Natural killer cell (primary cell): ENCODE data around the gene RRP1. TPM values are rescaled to one million over a fixed set of nuclear protein-coding genes. Genes with fewer than 3 reads are reported as not detected.
A peak's percentile ranks its signal among the peaks of the same experiment; 100 is the strongest.

Source experiments
- ATAC-seq, 3 donors: fragments of 150-1000 bp in 2 of 3; fragments of 200-7000 bp in 1 of 3; cut with Tn5 transposase; 1 replicate in 1 of 3; 2 replicates in 2 of 3; pipeline ENCODE4 v1.10.0; 2021; ENCODE audit warnings: mild to moderate bottlenecking in 2 of 3, moderate library complexity in 2 of 3
- DNase-seq, 2 donors: peaks; one replicate each; pipeline versions ENCODE4 v3.0.0 to v3.0.0-alpha.2; 2013 to 2021; ENCODE audit warnings: mixed read lengths in 1 of 2
- H3K27ac ChIP-seq: one replicate; pipeline ENCODE4 v1.5.1; 2013; ENCODE audit warnings: mild to moderate bottlenecking, low read length
- H3K27me3 ChIP-seq: one replicate; pipeline ENCODE4 v1.6.1; 2013; ENCODE audit warnings: low read length; ENCODE audit not compliant: control insufficient read depth, insufficient read depth
- H3K36me3 ChIP-seq: one replicate; pipeline ENCODE4 v1.6.1; 2013; ENCODE audit warnings: low read length; ENCODE audit not compliant: control insufficient read depth, insufficient read depth
- H3K4me1 ChIP-seq: one replicate; pipeline ENCODE4 v1.6.1; 2013; ENCODE audit warnings: low read length; ENCODE audit not compliant: control insufficient read depth, insufficient read depth
- H3K4me3 ChIP-seq: one replicate; pipeline ENCODE4 v1.5.1; 2013; ENCODE audit warnings: low read length
- H3K9me3 ChIP-seq: one replicate; pipeline ENCODE4 v1.6.1; 2013; ENCODE audit warnings: low read length; ENCODE audit not compliant: control insufficient read depth, insufficient read depth
- H3K27ac Mint-ChIP-seq, 2 donors: one replicate each; pipeline ENCODE4 v1.8.0; 2022; ENCODE audit warnings: mild to moderate bottlenecking in 2 of 2, mixed read lengths in 2 of 2, moderate library complexity in 1 of 2
- H3K27me3 Mint-ChIP-seq, 2 donors: one replicate each; pipeline ENCODE4 v1.8.0; 2022; ENCODE audit warnings: low read depth in 2 of 2, mixed read lengths in 2 of 2
- H3K36me3 Mint-ChIP-seq: one replicate; pipeline ENCODE4 v1.8.0; 2022; ENCODE audit warnings: mixed read lengths
- H3K4me1 Mint-ChIP-seq, 2 donors: one replicate each; pipeline ENCODE4 v1.8.0; 2022; ENCODE audit warnings: mixed read lengths in 2 of 2
- H3K4me3 Mint-ChIP-seq: one replicate; pipeline ENCODE4 v1.8.0; 2022; ENCODE audit warnings: mild to moderate bottlenecking, moderate library complexity, mixed read lengths
- H3K9me3 Mint-ChIP-seq, 2 donors: one replicate each; pipeline ENCODE4 v1.8.0; 2022; ENCODE audit warnings: mixed read lengths in 2 of 2
- CTCF ChIP-seq: fragments of 200-600 bp; IDR thresholded peaks from one replicate; pipeline ENCODE4 v1.8.0; 2022; ENCODE audit warnings: antibody characterized with exemption
- WGBS: methylation state at CpG from one replicate; pipeline ENCODE4 v1.1.7; 2013; ENCODE audit warnings: missing lambda C conversion rate; ENCODE audit not compliant: insufficient coverage; 5-methylcytosine and 5-hydroxymethylcytosine counted together
- intact Hi-C: fragments of 100-400 bp; cut with micrococcal nuclease; formaldehyde crosslinking; loops from one replicate; pipeline ENCODE4 v1.14.2; 2022
- total RNA-seq, 4 donors: library from RNA; stranded (reverse); fragments of 120-200 nt in 1 of 4; gene quantifications; one replicate each; pipeline versions ENCODE4 v1.2.3 to v1.2.4, GENCODE V29; 2013 to 2022

Gene RRP1
- total RNA-seq, 3 donors from 2014 or later (not counting 1 experiment from before 2014, with no cell fraction given), result 15.7 to 24.6 (median 23.7) TPM

GRCh38 chr21:43812139-43812821 lies 22.9 kb downstream of the RRP1 start:
- H3K36me3 ChIP-seq, result no peaks in the 10 kb centered on the region
- DNase-seq, result no peak
- peak overlapping the region; percentile 45 for H3K4me3 Mint-ChIP-seq
- no peak for TF ChIP-seq CTCF
- no peaks in the 10 kb centered on the region for H3K27me3 ChIP-seq
- H3K4me1 ChIP-seq, result peaks cover 20% of the 10 kb centered on the region
- no peaks in the 10 kb centered on the region for H3K9me3 ChIP-seq
- no peaks in the 10 kb centered on the region for H3K9me3 Mint-ChIP-seq
- WGBS, result 67% methylated on average over 27 of the region's 27 CpGs
- H3K27ac Mint-ChIP-seq, result no peak overlapping the region
- H3K4me1 Mint-ChIP-seq, result peaks cover 0 to 14% of the 10 kb centered on the region in 2 donors
- H3K27me3 Mint-ChIP-seq, result peaks cover 0 to 3% of the 10 kb centered on the region in 2 donors
- H3K4me3 ChIP-seq, result no peak overlapping the region
- no peak for ATAC-seq
- no peaks in the 10 kb centered on the region for H3K36me3 Mint-ChIP-seq
- intact Hi-C loops, result loop anchor here (2.0 to 10.0 kb wide), 2 partner anchors 127 to 673 kb away; no protein-coding TSS in a partner anchor
- no peak overlapping the region for H3K27ac ChIP-seq

- Mint-ChIP-seq H3K36me3 (no peaks in the 10 kb centered on the region), H3K27me3 (peaks cover 0 to 3% of the 10 kb centered on the region in 2 donors), H3K4me1 (peaks cover 0 to 14% of the 10 kb centered on the region in 2 donors), H3K9me3 (no peaks in the 10 kb centered on the region), H3K27ac (no peak overlapping the region), H3K4me3 (no peak overlapping the region)
- no peak overlapping the region for H3K27ac ChIP-seq
- no peak overlapping the region for H3K4me3 ChIP-seq
- intact Hi-C loops, result loop anchor here (2.0 to 10.0 kb wide), 2 partner anchors 126 to 672 kb away; no protein-coding TSS in a partner anchor
- no peak for ATAC-seq
- no peaks in the 10 kb centered on the region for H3K36me3 ChIP-seq
- TF ChIP-seq CTCF, result no peak
- DNase-seq, result no peak
- no peaks in the 10 kb centered on the region for H3K9me3 ChIP-seq
- WGBS, result 94% methylated on average over 19 of the region's 19 CpGs
- peaks cover 28% of the 10 kb centered on the region for H3K4me1 ChIP-seq
- no peaks in the 10 kb centered on the region for H3K27me3 ChIP-seq
These were observed 23.7 kb downstream of the RRP1 start for GRCh38 chr21:43812957-43813655.

- Histone ChIP-seq H3K27ac (no peak overlapping the region), H3K27me3 (no peaks in the 10 kb centered on the region), H3K4me3 (no peak overlapping the region), H3K9me3 (peaks cover 2% of the 10 kb centered on the region), H3K4me1 (peaks cover 32% of the 10 kb centered on the region), H3K36me3 (no peaks in the 10 kb centered on the region)
- H3K27me3 Mint-ChIP-seq, result peaks cover 0 to 3% of the 10 kb centered on the region in 2 donors
- ATAC-seq (no peak), DNase-seq (no peak)
- TF ChIP-seq CTCF, result no peak
- 83% methylated on average over 3 of the region's 5 CpGs for WGBS
- H3K36me3 Mint-ChIP-seq, result no peaks in the 10 kb centered on the region
- no peaks in the 10 kb centered on the region for H3K9me3 Mint-ChIP-seq
- peaks cover 0 to 14% of the 10 kb centered on the region in 2 donors for H3K4me1 Mint-ChIP-seq
- H3K27ac Mint-ChIP-seq, result no peak overlapping the region
- H3K4me3 Mint-ChIP-seq, result no peak overlapping the region
- intact Hi-C loops, result loop anchor here (2.0 to 10.0 kb wide), 2 partner anchors 125 to 671 kb away; no protein-coding TSS in a partner anchor
These were observed 24.2 kb downstream of the RRP1 start for GRCh38 chr21:43813656-43813980.
